Measurements from ENCODE around the gene MRAP.

- TF ChIP-seq CTCF (IDR thresholded peaks at IDR 0.05) (no peak), EZH2 (IDR thresholded peaks at IDR 0.05; ENCODE audit: borderline replicate concordance, insufficient read depth, low read depth, low read length, poor library complexity, severe bottlenecking) (no peak)
These were observed 38.6 kb downstream of the MRAP start for GRCh38 chr21:32337206-32337605.

Measured in B cell (primary cell).